Skin epidermis (tissue), 12 donors: ENCODE results near the gene CACNA1B.
"Not testable (repeated sequence)": the region's sequence is repeated elsewhere in the genome, so short reads cannot be mapped to it uniquely, and the experiment has no call there.

Experiments used
- H3K27ac ChIP-seq, 21 experiments: fragments of 200-600 bp; sonication (generic) in 11 of 21; one replicate each; pipeline ENCODE4 v1.5.0; 2020; ENCODE audit warnings: mild to moderate bottlenecking in 3 of 21, inconsistent platforms in 2 of 21, moderate library complexity in 2 of 21
- H3K4me3 ChIP-seq, 7 experiments: fragments of 200-600 bp; sonication (generic) in 2 of 7; one replicate each; pipeline ENCODE4 v1.5.0; 2020; ENCODE audit warnings: inconsistent platforms in 2 of 7, mild to moderate bottlenecking in 2 of 7, moderate library complexity in 1 of 7

The CACNA1B gene

GRCh38 chr9:138117836-138118235 lies 240.3 kb downstream of the CACNA1B start:
- Histone ChIP-seq H3K27ac (no peak overlapping the region), H3K4me3 (no peak overlapping the region)

- no peak overlapping the region for H3K4me3 ChIP-seq
- H3K27ac ChIP-seq, result no peak overlapping the region
Measured at GRCh38 chr9:138118601-138119071, 241.1 kb downstream of the CACNA1B start.

- no peak overlapping the region for H3K27ac ChIP-seq
Measured at GRCh38 chr9:138119202-138120027, 241.8 kb downstream of the CACNA1B start.

GRCh38 chr9:138120072-138120471 lies 242.5 kb downstream of the CACNA1B start:
- Histone ChIP-seq H3K4me3 (no peak overlapping the region), H3K27ac (no peak overlapping the region)

More at GRCh38 chr9:138119202-138120027, 241.8 kb downstream of the CACNA1B start:
- H3K4me3 ChIP-seq, result no peak overlapping the region

GRCh38 chr9:138120511-138121437 lies 243.2 kb downstream of the CACNA1B start:
- H3K27ac ChIP-seq, result no peak overlapping the region
- no peak overlapping the region for H3K4me3 ChIP-seq

GRCh38 chr9:138121438-138122050 lies 244.0 kb downstream of the CACNA1B start:
- Histone ChIP-seq H3K27ac (no peak overlapping the region), H3K4me3 (no peak overlapping the region)

- Histone ChIP-seq H3K27ac (no peak overlapping the region), H3K4me3 (no peak overlapping the region)
Measured at GRCh38 chr9:138122201-138122600, 244.6 kb downstream of the CACNA1B start.

- Histone ChIP-seq H3K4me3 (no peak overlapping the region), H3K27ac (no peak overlapping the region)
Measured at GRCh38 chr9:138122676-138123075, 245.1 kb downstream of the CACNA1B start.

GRCh38 chr9:138123086-138123485 lies 245.5 kb downstream of the CACNA1B start:
- no peak overlapping the region for H3K4me3 ChIP-seq
- H3K27ac ChIP-seq, result no peak overlapping the region

- not testable (repeated sequence) for H3K4me3 ChIP-seq, H3K27ac ChIP-seq
Measured at GRCh38 chr9:138126090-138126857, 248.7 kb downstream of the CACNA1B start.

- H3K4me3 ChIP-seq, H3K27ac ChIP-seq: not testable (repeated sequence)
Measured at GRCh38 chr9:138126858-138127584, 249.4 kb downstream of the CACNA1B start.

GRCh38 chr9:138128027-138128426 lies 250.4 kb downstream of the CACNA1B start:
- not testable (repeated sequence) for H3K27ac ChIP-seq, H3K4me3 ChIP-seq

GRCh38 chr9:138129318-138129717 lies 251.7 kb downstream of the CACNA1B start:
- H3K27ac ChIP-seq, H3K4me3 ChIP-seq: not testable (repeated sequence)

- not testable (repeated sequence) for H3K27ac ChIP-seq, H3K4me3 ChIP-seq
Measured at GRCh38 chr9:138132946-138133705, 255.5 kb downstream of the CACNA1B start.

- H3K4me3 ChIP-seq, result not testable (repeated sequence)
Measured at GRCh38 chr9:138134581-138134980, 257.0 kb downstream of the CACNA1B start.

GRCh38 chr9:138139096-138139495 lies 261.5 kb downstream of the CACNA1B start:
- H3K4me3 ChIP-seq, H3K27ac ChIP-seq: not testable (repeated sequence)

More at GRCh38 chr9:138134581-138134980, 257.0 kb downstream of the CACNA1B start:
- not testable (repeated sequence) for H3K27ac ChIP-seq

- not testable (repeated sequence) for H3K4me3 ChIP-seq, H3K27ac ChIP-seq
Measured at GRCh38 chr9:138140980-138141379, 263.4 kb downstream of the CACNA1B start.
